ENCODE data around the gene KCNK17.

Gene KCNK17

DNA sequence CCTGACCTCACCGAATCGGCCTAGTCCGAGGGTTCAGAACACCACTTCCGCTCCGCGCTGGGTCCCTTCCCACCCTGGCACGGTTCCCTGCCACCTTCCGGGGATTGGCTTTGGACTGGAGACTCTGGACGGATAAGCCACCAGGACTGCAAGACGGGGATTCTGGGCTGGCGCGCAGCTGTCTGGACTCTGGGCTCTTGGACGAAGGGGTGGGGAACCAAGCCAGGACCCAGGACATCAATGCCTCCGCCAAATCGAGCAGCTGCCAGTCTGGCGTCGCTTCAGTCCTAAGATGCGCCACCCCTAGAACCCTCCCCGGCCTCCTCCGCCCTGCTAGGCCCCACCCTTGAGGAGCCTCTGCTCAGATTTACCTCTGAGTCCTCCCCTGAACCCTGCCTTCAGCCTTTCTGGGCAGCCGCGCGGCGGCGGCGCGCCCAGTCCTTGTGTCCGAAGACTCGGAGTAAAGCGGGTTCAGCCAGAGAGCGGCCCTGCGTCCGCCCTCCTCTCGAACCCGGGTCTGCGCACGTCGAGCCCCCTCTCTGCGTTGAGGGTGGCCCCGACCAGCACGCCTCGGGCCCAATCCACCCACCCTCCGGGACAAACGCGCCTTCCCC is 1.2 kb downstream of the KCNK17 start:
- Histone ChIP-seq H3K36me3 (ENCODE audit: insufficient read depth, low read length) (no peaks in the 10 kb centered on the region), H3K27me3 (ENCODE audit: control insufficient read depth, insufficient read depth, low read length) (peaks cover 47% of the 10 kb centered on the region), H3K9ac (ENCODE audit: low read depth, low read length) (no peak overlapping the region), H3K4me1 (ENCODE audit: control insufficient read depth, insufficient read depth, low read length) (no peaks in the 10 kb centered on the region), H3K9me3 (replicated peaks; ENCODE audit: low read length) (no peaks in the 10 kb centered on the region), H3K4me2 (ENCODE audit: low read length) (no peak overlapping the region), H3K4me3 (ENCODE audit: low read length) (no peak overlapping the region)

DNA sequence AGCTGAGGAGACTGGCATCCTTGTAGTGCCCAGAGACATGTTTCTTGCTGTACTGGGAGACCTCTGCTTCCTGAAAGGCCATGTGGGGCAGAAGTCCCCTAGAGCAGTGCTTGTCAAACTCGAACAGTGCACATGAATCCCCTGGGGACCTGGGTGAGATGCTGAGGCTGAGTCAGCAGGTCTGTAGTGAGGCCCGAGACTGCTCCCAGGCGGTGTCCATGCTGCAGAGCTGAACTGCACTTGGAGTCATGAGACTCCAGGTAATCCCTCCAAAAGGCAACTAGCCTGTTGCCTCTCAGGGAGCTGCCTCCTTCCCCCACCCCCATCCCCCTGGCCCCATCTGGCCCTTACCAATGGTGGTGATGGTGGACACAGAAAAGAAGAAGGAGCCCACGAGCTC is 3.7 kb downstream of the KCNK17 start:
- no peak overlapping the region for H3K9ac ChIP-seq (ENCODE audit: low read depth, low read length)
- no peak overlapping the region for H3K4me2 ChIP-seq (ENCODE audit: low read length)
- H3K4me1 ChIP-seq (ENCODE audit: control insufficient read depth, insufficient read depth, low read length) = no peaks in the 10 kb centered on the region
- no peak overlapping the region for H3K4me3 ChIP-seq (ENCODE audit: low read length)
- H3K9me3 ChIP-seq (replicated peaks; ENCODE audit: low read length) = no peaks in the 10 kb centered on the region
- H3K27me3 ChIP-seq (ENCODE audit: control insufficient read depth, insufficient read depth, low read length) = peaks cover 47% of the 10 kb centered on the region
- H3K36me3 ChIP-seq (ENCODE audit: insufficient read depth, low read length) = no peaks in the 10 kb centered on the region

DNA sequence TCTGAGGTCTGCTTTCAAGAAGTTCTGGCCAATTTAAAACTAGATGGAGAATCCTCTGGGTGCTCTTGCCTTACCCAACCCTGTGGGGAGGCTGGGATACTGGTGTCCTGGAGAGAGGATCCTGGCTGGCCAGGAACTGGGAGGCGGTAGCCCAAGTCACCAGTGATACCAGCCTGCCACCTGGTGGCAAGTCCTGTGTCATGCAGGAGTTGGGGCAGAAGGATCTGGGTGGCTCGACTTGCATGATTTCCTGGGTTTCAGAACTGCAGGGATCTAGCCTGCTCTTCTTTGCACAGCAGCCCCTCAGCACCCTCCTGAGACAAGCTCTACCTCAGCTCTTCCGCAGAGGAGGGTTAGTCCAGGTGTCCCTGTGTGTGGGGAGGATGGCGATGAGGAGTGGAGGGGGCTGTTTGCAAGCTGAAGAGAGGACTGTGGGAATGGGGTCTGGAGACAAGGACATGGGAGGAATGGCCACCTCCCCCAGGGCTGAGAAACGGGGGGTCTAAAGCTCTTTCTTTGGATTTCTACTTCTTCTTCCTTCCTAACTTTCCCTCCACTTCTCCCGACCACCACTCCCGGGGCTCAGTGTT is 4.2 kb downstream of the KCNK17 start:
- Histone ChIP-seq H3K9me3 (replicated peaks; ENCODE audit: low read length) (no peaks in the 10 kb centered on the region), H3K36me3 (ENCODE audit: insufficient read depth, low read length) (no peaks in the 10 kb centered on the region)

DNA sequence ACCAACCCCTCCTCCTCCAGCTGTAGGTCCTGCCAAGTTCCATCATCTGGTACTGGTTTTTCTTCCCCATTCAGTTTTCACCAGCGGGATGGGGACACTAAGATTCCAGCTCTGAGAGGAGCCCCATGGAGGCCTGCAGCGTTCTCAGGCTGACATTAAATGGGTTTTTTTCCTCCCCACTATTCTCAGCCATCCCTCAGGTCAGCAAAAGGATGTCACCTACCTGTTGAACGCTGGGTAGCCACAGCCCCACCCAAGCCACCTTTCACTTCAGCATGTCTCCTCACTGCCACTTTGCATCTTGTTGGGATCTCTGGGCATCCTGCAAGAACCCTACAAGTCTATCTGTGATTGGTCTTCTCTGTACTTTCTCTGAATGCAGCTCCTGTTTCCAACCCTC is 6.8 kb downstream of the KCNK17 start:
- H3K4me2 ChIP-seq (ENCODE audit: low read length) = no peak overlapping the region

More for the DNA sequence above, 4.2 kb downstream of the KCNK17 start:
- Histone ChIP-seq H3K4me3 (ENCODE audit: low read length) (no peak overlapping the region), H3K27me3 (ENCODE audit: control insufficient read depth, insufficient read depth, low read length) (peaks cover 42% of the 10 kb centered on the region), H3K4me1 (ENCODE audit: control insufficient read depth, insufficient read depth, low read length) (no peaks in the 10 kb centered on the region), H3K4me2 (ENCODE audit: low read length) (no peak overlapping the region), H3K9ac (ENCODE audit: low read depth, low read length) (no peak overlapping the region)

DNA sequence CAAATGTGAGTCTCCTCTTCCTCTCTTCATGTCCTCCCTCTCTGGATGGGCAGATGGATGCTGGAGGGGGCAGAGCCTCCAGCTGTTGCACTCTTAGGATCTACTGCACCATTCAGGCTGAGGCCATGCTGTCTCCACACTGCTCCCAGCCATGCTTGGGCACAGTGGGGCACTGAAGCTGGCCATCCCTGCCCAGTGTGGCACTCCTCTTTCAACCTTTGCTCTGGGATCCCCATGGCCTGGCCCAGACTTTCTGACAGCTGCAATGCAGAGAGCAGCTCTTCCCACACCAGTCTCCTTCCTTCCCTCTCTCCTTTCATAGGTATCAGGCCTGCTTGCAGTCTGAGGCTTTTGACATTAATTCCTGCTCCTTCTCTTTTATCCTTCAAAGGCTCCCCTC is 9.3 kb downstream of the KCNK17 start:
- H3K27me3 ChIP-seq (ENCODE audit: control insufficient read depth, insufficient read depth, low read length) = peaks cover 13% of the 10 kb centered on the region
- no peaks in the 10 kb centered on the region for H3K4me1 ChIP-seq (ENCODE audit: control insufficient read depth, insufficient read depth, low read length)
- H3K36me3 ChIP-seq (ENCODE audit: insufficient read depth, low read length) = no peaks in the 10 kb centered on the region
- no peaks in the 10 kb centered on the region for H3K9me3 ChIP-seq (replicated peaks; ENCODE audit: low read length)
- H3K4me3 ChIP-seq (ENCODE audit: low read length) = no peak overlapping the region
- H3K4me2 ChIP-seq (ENCODE audit: low read length) = no peak overlapping the region
- H3K9ac ChIP-seq (ENCODE audit: low read depth, low read length) = no peak overlapping the region

More for the DNA sequence above, 6.8 kb downstream of the KCNK17 start:
- Histone ChIP-seq H3K4me3 (ENCODE audit: low read length) (no peak overlapping the region), H3K27me3 (ENCODE audit: control insufficient read depth, insufficient read depth, low read length) (peaks cover 16% of the 10 kb centered on the region), H3K9ac (ENCODE audit: low read depth, low read length) (no peak overlapping the region), H3K9me3 (replicated peaks; ENCODE audit: low read length) (no peaks in the 10 kb centered on the region), H3K36me3 (ENCODE audit: insufficient read depth, low read length) (no peaks in the 10 kb centered on the region), H3K4me1 (ENCODE audit: control insufficient read depth, insufficient read depth, low read length) (no peaks in the 10 kb centered on the region)

DNA sequence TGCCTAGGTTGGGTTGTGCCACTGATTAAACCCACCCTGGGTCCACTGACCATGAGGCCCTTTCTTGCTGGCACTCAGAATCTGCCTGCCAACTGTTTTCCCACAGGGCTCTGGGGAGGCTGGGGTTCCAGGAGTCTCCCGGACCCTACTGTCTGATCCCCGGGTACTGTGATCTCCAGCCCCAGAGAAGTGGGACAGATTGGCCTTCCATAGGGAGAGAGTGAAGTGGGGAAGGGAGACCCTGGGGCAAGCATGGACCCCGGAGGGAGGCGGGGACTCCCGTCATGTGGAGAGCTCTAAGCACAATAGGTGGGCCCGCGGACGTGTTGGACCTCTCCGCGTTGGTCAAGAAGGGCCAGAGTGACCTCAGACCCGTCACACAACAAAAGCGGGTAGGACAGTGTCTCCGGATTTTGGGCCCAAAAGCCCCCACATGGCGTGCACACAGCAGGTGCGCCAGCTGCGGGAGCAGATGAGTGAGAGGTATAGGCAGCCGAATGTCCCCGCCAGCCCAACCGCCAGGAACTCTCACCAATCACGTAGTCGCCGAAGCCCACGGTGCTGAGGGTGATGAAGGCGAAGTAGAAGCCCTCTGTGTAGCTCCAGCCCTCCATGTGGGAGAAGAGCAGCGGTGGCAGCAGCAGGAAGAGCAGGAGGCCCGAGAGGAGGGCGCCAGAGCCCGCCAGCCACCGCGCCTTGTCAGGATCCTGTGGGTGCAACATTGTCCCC is 10.6 kb downstream of the KCNK17 start:
- H3K4me1 ChIP-seq (ENCODE audit: control insufficient read depth, insufficient read depth, low read length) = no peaks in the 10 kb centered on the region
- H3K9me3 ChIP-seq (replicated peaks; ENCODE audit: low read length) = no peaks in the 10 kb centered on the region
- H3K4me3 ChIP-seq (ENCODE audit: low read length) = no peak overlapping the region
- no peaks in the 10 kb centered on the region for H3K36me3 ChIP-seq (ENCODE audit: insufficient read depth, low read length)
- peaks cover 13% of the 10 kb centered on the region for H3K27me3 ChIP-seq (ENCODE audit: control insufficient read depth, insufficient read depth, low read length)
- H3K9ac ChIP-seq (ENCODE audit: low read depth, low read length) = no peak overlapping the region
- H3K4me2 ChIP-seq (ENCODE audit: low read length) = no peak overlapping the region

DNA sequence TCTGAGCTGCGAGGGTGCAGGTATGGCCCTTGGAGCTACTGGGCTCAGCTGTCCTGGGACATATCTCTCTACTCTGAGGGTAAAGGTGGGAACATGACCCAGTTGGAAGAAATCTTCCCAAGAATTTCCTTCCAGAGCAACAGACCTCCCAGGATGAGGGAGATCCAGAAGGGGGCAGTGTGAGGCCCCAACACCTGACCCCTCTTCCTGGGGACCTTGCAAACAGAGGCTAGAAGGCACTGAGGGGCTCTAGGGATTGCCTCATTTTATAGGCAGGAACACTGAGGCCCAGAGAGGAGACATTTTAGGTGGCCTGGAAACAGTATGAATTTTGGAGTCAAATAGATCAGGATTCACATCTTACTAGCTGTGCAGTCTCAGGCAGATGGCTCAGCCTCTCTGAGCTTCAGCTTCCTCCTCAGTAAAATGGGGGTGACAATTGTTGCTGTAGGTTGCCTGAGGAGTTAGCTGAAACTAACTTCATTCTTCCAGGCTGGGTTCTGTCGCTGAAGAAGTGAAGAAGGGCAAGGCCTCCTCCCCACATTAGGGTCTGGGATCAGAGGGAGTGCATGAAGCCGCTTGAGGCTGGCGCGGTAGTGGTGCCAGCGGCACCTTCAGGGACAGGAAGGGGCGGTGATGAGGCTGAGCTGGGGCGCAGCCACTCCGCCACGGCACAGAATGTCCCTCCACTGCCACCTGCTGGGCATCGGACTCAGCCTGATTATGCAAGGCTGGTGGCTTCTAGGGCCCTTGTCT is 11.4 kb downstream of the KCNK17 start:
- Histone ChIP-seq H3K27me3 (ENCODE audit: control insufficient read depth, insufficient read depth, low read length) (peaks cover 15% of the 10 kb centered on the region), H3K4me2 (ENCODE audit: low read length) (peak overlapping the region; percentile 60), H3K9ac (ENCODE audit: low read depth, low read length) (no peak overlapping the region), H3K4me1 (ENCODE audit: control insufficient read depth, insufficient read depth, low read length) (no peaks in the 10 kb centered on the region), H3K4me3 (ENCODE audit: low read length) (no peak overlapping the region), H3K9me3 (replicated peaks; ENCODE audit: low read length) (no peaks in the 10 kb centered on the region), H3K36me3 (ENCODE audit: insufficient read depth, low read length) (no peaks in the 10 kb centered on the region)

DNA sequence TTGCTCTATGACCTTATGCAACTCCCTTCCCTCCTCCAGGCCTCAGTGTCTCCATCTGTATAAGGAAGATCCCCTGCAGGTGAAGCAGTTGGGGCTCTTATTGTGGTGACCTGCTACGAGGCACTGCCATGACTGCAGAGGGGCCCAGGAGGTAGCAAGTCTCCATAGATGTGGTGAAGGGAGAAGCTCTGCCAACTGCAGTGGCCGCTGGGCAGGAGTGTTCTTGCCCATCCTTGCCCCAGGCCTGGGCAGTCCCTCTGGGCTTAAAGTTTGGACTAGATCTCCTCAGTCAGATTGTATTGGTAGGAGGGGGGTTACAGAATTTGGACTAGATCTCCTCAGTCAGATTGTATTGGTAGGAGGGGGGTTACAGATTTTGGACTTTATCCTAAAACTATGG is 12.2 kb downstream of the KCNK17 start:
- H3K4me3 ChIP-seq (ENCODE audit: low read length) = no peak overlapping the region
- H3K9me3 ChIP-seq (replicated peaks; ENCODE audit: low read length) = no peaks in the 10 kb centered on the region
- H3K9ac ChIP-seq (ENCODE audit: low read depth, low read length) = no peak overlapping the region
- H3K36me3 ChIP-seq (ENCODE audit: insufficient read depth, low read length) = no peaks in the 10 kb centered on the region
- no peak overlapping the region for H3K4me2 ChIP-seq (ENCODE audit: low read length)
- peaks cover 15% of the 10 kb centered on the region for H3K27me3 ChIP-seq (ENCODE audit: control insufficient read depth, insufficient read depth, low read length)
- no peaks in the 10 kb centered on the region for H3K4me1 ChIP-seq (ENCODE audit: control insufficient read depth, insufficient read depth, low read length)

DNA sequence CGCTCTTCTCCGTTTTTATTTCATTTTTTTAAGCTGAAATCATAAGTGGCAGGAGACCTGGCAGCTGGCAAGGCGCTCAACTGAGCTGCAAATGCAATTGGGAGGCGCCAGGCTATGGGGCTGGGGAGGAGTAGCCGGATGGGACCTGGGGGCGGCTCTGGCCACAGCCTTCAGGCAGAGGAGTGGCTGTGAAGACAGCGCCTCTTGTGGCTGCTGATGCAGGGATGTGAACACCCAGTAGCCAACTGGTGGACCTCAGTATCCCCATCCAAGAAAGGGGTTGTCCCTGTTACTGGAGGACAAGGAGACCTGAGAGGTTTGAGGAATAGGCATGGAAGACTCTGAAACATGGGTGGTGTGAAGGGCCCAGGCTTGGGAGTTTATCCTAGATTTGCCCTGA is 12.6 kb downstream of the KCNK17 start:
- Histone ChIP-seq H3K9me3 (replicated peaks; ENCODE audit: low read length) (no peaks in the 10 kb centered on the region), H3K36me3 (ENCODE audit: insufficient read depth, low read length) (no peaks in the 10 kb centered on the region), H3K9ac (ENCODE audit: low read depth, low read length) (no peak overlapping the region), H3K27me3 (ENCODE audit: control insufficient read depth, insufficient read depth, low read length) (peaks cover 15% of the 10 kb centered on the region), H3K4me3 (ENCODE audit: low read length) (no peak overlapping the region), H3K4me1 (ENCODE audit: control insufficient read depth, insufficient read depth, low read length) (no peaks in the 10 kb centered on the region), H3K4me2 (ENCODE audit: low read length) (no peak overlapping the region)

DNA sequence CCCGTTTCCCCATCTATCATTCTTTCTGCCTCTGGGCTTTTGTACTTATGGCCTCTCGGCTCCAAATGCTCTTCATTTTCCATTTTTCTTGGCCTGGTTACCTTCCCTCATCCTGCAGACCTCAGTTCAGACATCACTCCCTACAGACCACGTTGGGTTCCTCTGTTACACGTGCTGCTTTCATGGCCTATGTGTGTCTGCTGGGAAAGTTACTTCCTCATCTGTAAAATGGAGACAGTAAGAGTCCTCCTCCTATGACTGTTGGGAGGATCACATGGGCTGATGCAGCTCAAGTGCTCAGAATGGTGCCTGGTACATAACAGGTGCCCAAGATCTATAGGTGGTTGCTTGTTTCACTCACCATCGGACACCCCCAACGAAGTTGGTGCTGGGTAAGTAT is 13.5 kb downstream of the KCNK17 start:
- no peaks in the 10 kb centered on the region for H3K4me1 ChIP-seq (ENCODE audit: control insufficient read depth, insufficient read depth, low read length)
- H3K27me3 ChIP-seq (ENCODE audit: control insufficient read depth, insufficient read depth, low read length) = peaks cover 15% of the 10 kb centered on the region
- no peaks in the 10 kb centered on the region for H3K9me3 ChIP-seq (replicated peaks; ENCODE audit: low read length)
- H3K4me2 ChIP-seq (ENCODE audit: low read length) = no peak overlapping the region
- H3K4me3 ChIP-seq (ENCODE audit: low read length) = no peak overlapping the region
- no peaks in the 10 kb centered on the region for H3K36me3 ChIP-seq (ENCODE audit: insufficient read depth, low read length)
- H3K9ac ChIP-seq (ENCODE audit: low read depth, low read length) = no peak overlapping the region

DNA sequence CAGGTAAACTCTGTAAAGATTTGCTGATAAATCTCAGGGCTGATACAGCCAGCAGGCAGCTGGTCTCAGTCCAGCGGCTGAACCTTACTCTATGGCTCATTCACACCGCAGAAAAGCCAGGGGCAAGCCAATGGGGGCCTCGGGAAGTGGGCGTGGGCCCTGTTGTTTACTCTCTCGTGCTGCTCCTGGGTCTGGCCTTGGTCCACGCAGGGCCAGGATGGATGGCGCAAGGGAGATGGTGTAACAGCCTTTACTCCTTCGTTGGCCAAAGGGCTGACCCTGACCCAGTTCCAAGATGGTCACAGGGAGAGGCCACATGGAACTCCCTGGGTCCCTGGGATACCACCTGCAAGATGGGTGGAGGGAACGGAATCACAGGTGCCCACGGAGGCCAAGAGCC is 16.2 kb downstream of the KCNK17 start:
- Histone ChIP-seq H3K27me3 (ENCODE audit: control insufficient read depth, insufficient read depth, low read length) (peaks cover 15% of the 10 kb centered on the region), H3K36me3 (ENCODE audit: insufficient read depth, low read length) (no peaks in the 10 kb centered on the region), H3K4me1 (ENCODE audit: control insufficient read depth, insufficient read depth, low read length) (no peaks in the 10 kb centered on the region), H3K9ac (ENCODE audit: low read depth, low read length) (no peak overlapping the region), H3K4me3 (ENCODE audit: low read length) (no peak overlapping the region), H3K4me2 (ENCODE audit: low read length) (no peak overlapping the region), H3K9me3 (replicated peaks; ENCODE audit: low read length) (no peaks in the 10 kb centered on the region)
